HG03095 (cell line): Measurements from ENCODE around the gene COLEC11.
"Not testable (repeated sequence)": the region's sequence is repeated elsewhere in the genome, so short reads cannot be mapped to it uniquely, and the experiment has no call there.

Experiments used
- ATAC-seq: cut with Tn5 transposase; IDR thresholded peaks from one replicate; pipeline ENCODE4 v1.9.1; 2021; ENCODE audit warnings: moderate library complexity; ENCODE audit not compliant: unreplicated experiment

The COLEC11 gene

GRCh38 chr2:3622967-3623366 is 28.1 kb downstream of the COLEC11 start:
- no peak for ATAC-seq

- peak; percentile 71 for ATAC-seq
Observed at GRCh38 chr2:3624059-3624794, 29.3 kb downstream of the COLEC11 start.

- no peak for ATAC-seq
Observed at GRCh38 chr2:3625186-3625585, 30.3 kb downstream of the COLEC11 start.

GRCh38 chr2:3626118-3626811 is 31.4 kb downstream of the COLEC11 start:
- ATAC-seq: no peak

- ATAC-seq: no peak
Observed at GRCh38 chr2:3626812-3627499, 32.0 kb downstream of the COLEC11 start.

GRCh38 chr2:3627500-3628100 is 32.7 kb downstream of the COLEC11 start:
- no peak for ATAC-seq

- no peak for ATAC-seq
Observed at GRCh38 chr2:3628241-3628679, 33.3 kb downstream of the COLEC11 start.

- ATAC-seq: no peak
Observed at GRCh38 chr2:3628800-3629199, 33.9 kb downstream of the COLEC11 start.

GRCh38 chr2:3630631-3631030 is 35.7 kb downstream of the COLEC11 start:
- no peak for ATAC-seq

GRCh38 chr2:3631161-3631850 is 36.4 kb downstream of the COLEC11 start:
- no peak for ATAC-seq

GRCh38 chr2:3631851-3632659 is 37.1 kb downstream of the COLEC11 start:
- no peak for ATAC-seq

GRCh38 chr2:3633089-3633981 is 38.4 kb downstream of the COLEC11 start:
- no peak for ATAC-seq

GRCh38 chr2:3633982-3634595 is 39.2 kb downstream of the COLEC11 start:
- no peak for ATAC-seq

GRCh38 chr2:3634596-3635121 is 39.7 kb downstream of the COLEC11 start:
- ATAC-seq: no peak

GRCh38 chr2:3635171-3635974 is 40.5 kb downstream of the COLEC11 start:
- ATAC-seq: no peak

- ATAC-seq: not testable (repeated sequence)
Observed at GRCh38 chr2:3635975-3636327, 41.0 kb downstream of the COLEC11 start.

- ATAC-seq: no peak
Observed at GRCh38 chr2:3636586-3637310, 41.8 kb downstream of the COLEC11 start.
